Neural cell (in vitro differentiated cells): ENCODE data around the gene ERCC4. TPM values are rescaled to one million over a fixed set of nuclear protein-coding genes. Genes with fewer than 3 reads are reported as not detected.

Experiments
- H2AFZ ChIP-seq: fragments of 200-600, 300-800 bp; sonication (generic), shearing (Covaris generic); 2 replicates; pipeline ENCODE4 v1.6.0; 2014; ENCODE audit warnings: low read depth, mild to moderate bottlenecking, antibody characterized with exemption, low read length, moderate library complexity
- H3F3A ChIP-seq: fragments of 200-600 bp; shearing (Covaris generic); 2 replicates; pipeline ENCODE4 v1.6.1; 2016; ENCODE audit warnings: mild to moderate bottlenecking, moderate library complexity, mixed read lengths, antibody characterized with exemption, low read length; ENCODE audit not compliant: insufficient read depth, poor library complexity, severe bottlenecking
- H3K27ac ChIP-seq: fragments of 200-600, 300-800 bp; sonication (generic), shearing (Covaris generic); 2 replicates; pipeline ENCODE4 v1.5.1; 2014; ENCODE audit warnings: mild to moderate bottlenecking, low read length, moderate library complexity
- H3K27me3 ChIP-seq: fragments of 300-800, 200-600 bp; sonication (generic), shearing (Covaris generic); 2 replicates; pipeline ENCODE4 v1.6.0; 2014; ENCODE audit warnings: mild to moderate bottlenecking, low read depth, low read length, moderate library complexity; ENCODE audit not compliant: insufficient read depth
- H3K36me3 ChIP-seq: fragments of 300-800, 200-600 bp; sonication (generic), shearing (Covaris generic); 2 replicates; pipeline ENCODE4 v1.5.1; 2014; ENCODE audit warnings: mild to moderate bottlenecking, antibody characterized with exemption, low read length, moderate library complexity; ENCODE audit not compliant: insufficient read depth
- H3K4me2 ChIP-seq: fragments of 300-800, 200-600 bp; sonication (generic), shearing (Covaris generic); 2 replicates; pipeline ENCODE4 v1.6.0; 2014; ENCODE audit warnings: mild to moderate bottlenecking, low read length
- H3K4me3 ChIP-seq: fragments of 300-800, 200-600 bp; sonication (generic), shearing (Covaris generic); 2 replicates; pipeline ENCODE4 v1.5.1; 2014; ENCODE audit warnings: mild to moderate bottlenecking, low read length, moderate library complexity
- H3K79me2 ChIP-seq: fragments of 200-600 bp; shearing (Covaris generic); replicated peaks from 2 replicates; pipeline ENCODE4 v1.6.0; 2014; ENCODE audit warnings: mild to moderate bottlenecking, low read length, moderate library complexity; ENCODE audit not compliant: insufficient read depth
- H3K9ac ChIP-seq: fragments of 300-800, 200-600 bp; sonication (generic), shearing (Covaris generic); 2 replicates; pipeline ENCODE4 v1.6.1; 2016; ENCODE audit warnings: mild to moderate bottlenecking, low read length, mixed read lengths
- H3K9me2 ChIP-seq: fragments of 200-600 bp; shearing (Covaris generic); 2 replicates; pipeline ENCODE4 v1.6.1; 2016; ENCODE audit warnings: mild to moderate bottlenecking, low read length, mixed read lengths; ENCODE audit not compliant: insufficient read depth
- H3K9me3 ChIP-seq: fragments of 200-600, 300-800 bp; sonication (generic), shearing (Covaris generic); 2 replicates; pipeline ENCODE4 v1.6.1; 2016; ENCODE audit warnings: mild to moderate bottlenecking, mixed run types, low read length, moderate library complexity, mixed read lengths
- H4K20me1 ChIP-seq: fragments of 200-600 bp; shearing (Covaris generic); 2 replicates; pipeline ENCODE4 v1.6.1; 2016; ENCODE audit warnings: mild to moderate bottlenecking, mixed run types; ENCODE audit not compliant: insufficient read depth
- CTCF ChIP-seq: fragments of 450-650 bp; IDR thresholded peaks from 2 replicates; pipeline ENCODE4 v1.5.1; 2014; ENCODE audit warnings: antibody characterized with exemption, mild to moderate bottlenecking, moderate library complexity; ENCODE audit not compliant: poor library complexity, severe bottlenecking
- EP300 ChIP-seq: fragments of 450-650 bp; conservative IDR thresholded peaks from 2 replicates; pipeline ENCODE4 v1.6.1; 2014; ENCODE audit warnings: antibody characterized with exemption, mild to moderate bottlenecking, moderate library complexity; ENCODE audit not compliant: poor library complexity, severe bottlenecking
- EZH2 ChIP-seq: fragments of 200-600, 300-800 bp; shearing (Covaris generic), sonication (generic); IDR thresholded peaks from 2 replicates; pipeline ENCODE4 v1.6.1; 2014; ENCODE audit warnings: antibody characterized with exemption, low read length, borderline replicate concordance, mild to moderate bottlenecking; ENCODE audit not compliant: insufficient read depth, poor library complexity, severe bottlenecking
- MXI1 ChIP-seq: fragments of 450-650 bp; conservative IDR thresholded peaks from 2 replicates; pipeline ENCODE4 v1.6.1; 2014; ENCODE audit warnings: antibody characterized with exemption, mild to moderate bottlenecking; ENCODE audit not compliant: poor library complexity, severe bottlenecking
- POLR2AphosphoS5 ChIP-seq: IDR thresholded peaks from 2 replicates; pipeline ENCODE4 v1.6.1; 2012
- RAD21 ChIP-seq: fragments of 450-650 bp; conservative IDR thresholded peaks from 2 replicates; pipeline ENCODE4 v1.6.1; 2014; ENCODE audit warnings: antibody characterized with exemption, mild to moderate bottlenecking, moderate library complexity
- REST ChIP-seq: IDR thresholded peaks from 2 replicates; pipeline ENCODE4 v1.6.1; 2012; ENCODE audit warnings: borderline replicate concordance
- SMC3 ChIP-seq: fragments of 450-650 bp; conservative IDR thresholded peaks from 2 replicates; pipeline ENCODE4 v1.6.1; 2014; ENCODE audit warnings: antibody characterized with exemption, mild to moderate bottlenecking, moderate library complexity; ENCODE audit not compliant: poor library complexity
- TAF1 ChIP-seq: IDR thresholded peaks from 2 replicates; pipeline ENCODE4 v1.6.1; 2012; ENCODE audit warnings: low read depth
- polyA plus RNA-seq: library from polyadenylated mRNA; depleted of rRNA; stranded (reverse); fragments of >200 nt; gene quantifications from 2 replicates; pipeline ENCODE4 v1.2.3, GENCODE V29; 2014

ERCC4 gene
- polyA plus RNA-seq, 1 donor from 2014 or later, result 5.8 TPM

- H3K36me3 ChIP-seq, result no peaks in the 10 kb centered on the region
- H3K9me2 ChIP-seq, result no peaks in the 10 kb centered on the region
- no peak overlapping the region for H3K4me3 ChIP-seq
- H3K9ac ChIP-seq, result no peak overlapping the region
- no peak overlapping the region for H2AFZ ChIP-seq
- TF ChIP-seq EZH2, result no peak
- TF ChIP-seq POLR2AphosphoS5, result no peak
- TF ChIP-seq TAF1, result no peak
- TF ChIP-seq REST, result no peak
- no peak for TF ChIP-seq MXI1
- TF ChIP-seq CTCF, result no peak
- TF ChIP-seq RAD21, result no peak
- no peak for TF ChIP-seq SMC3
- no peak for TF ChIP-seq EP300
- H3K4me2 ChIP-seq, result no peak overlapping the region
- no peak overlapping the region for H3K27ac ChIP-seq
- H3K79me2 ChIP-seq, result no peaks in the 10 kb centered on the region
- no peaks in the 10 kb centered on the region for H3K27me3 ChIP-seq
- no peaks in the 10 kb centered on the region for H3K9me3 ChIP-seq
- H4K20me1 ChIP-seq, result no peaks in the 10 kb centered on the region
- no peaks in the 10 kb centered on the region for H3F3A ChIP-seq
Observed at GRCh38 chr16:13898233-13898632, 21.7 kb upstream of the ERCC4 start.

GRCh38 chr16:13902052-13902451, 17.9 kb upstream of the ERCC4 start:
- Histone ChIP-seq H3K4me2 (no peak overlapping the region), H3K9me2 (no peaks in the 10 kb centered on the region), H3K27me3 (no peaks in the 10 kb centered on the region), H2AFZ (no peak overlapping the region), H3K79me2 (no peaks in the 10 kb centered on the region), H3K27ac (no peak overlapping the region), H3K36me3 (no peaks in the 10 kb centered on the region), H3K9me3 (no peaks in the 10 kb centered on the region), H3K9ac (no peak overlapping the region), H4K20me1 (no peaks in the 10 kb centered on the region), H3F3A (no peaks in the 10 kb centered on the region), H3K4me3 (no peak overlapping the region)
- TF ChIP-seq EZH2, result no peak
- TF ChIP-seq RAD21, result no peak
- TF ChIP-seq REST, result no peak
- no peak for TF ChIP-seq TAF1
- TF ChIP-seq EP300, result no peak
- no peak for TF ChIP-seq MXI1
- no peak for TF ChIP-seq SMC3
- no peak for TF ChIP-seq POLR2AphosphoS5
- TF ChIP-seq CTCF, result no peak
